Hindlimb muscle (tissue), 1 donor: ENCODE measurements around the gene ATOH1. TPM values are rescaled to one million over a fixed set of nuclear protein-coding genes. Genes with fewer than 3 reads are reported as not detected.

ENCODE experiments used
- DNase-seq: peaks from one replicate; pipeline ENCODE4 v3.0.0-alpha.2; 2013
- polyA plus RNA-seq: library from polyadenylated mRNA; unstranded; fragments of 120-200 nt; gene quantifications from one replicate; pipeline ENCODE4 v1.2.1, GENCODE V29; 2013; ENCODE audit not compliant: insufficient read length

ATOH1 gene
- polyA plus RNA-seq, 1 donor: not detected

DNA sequence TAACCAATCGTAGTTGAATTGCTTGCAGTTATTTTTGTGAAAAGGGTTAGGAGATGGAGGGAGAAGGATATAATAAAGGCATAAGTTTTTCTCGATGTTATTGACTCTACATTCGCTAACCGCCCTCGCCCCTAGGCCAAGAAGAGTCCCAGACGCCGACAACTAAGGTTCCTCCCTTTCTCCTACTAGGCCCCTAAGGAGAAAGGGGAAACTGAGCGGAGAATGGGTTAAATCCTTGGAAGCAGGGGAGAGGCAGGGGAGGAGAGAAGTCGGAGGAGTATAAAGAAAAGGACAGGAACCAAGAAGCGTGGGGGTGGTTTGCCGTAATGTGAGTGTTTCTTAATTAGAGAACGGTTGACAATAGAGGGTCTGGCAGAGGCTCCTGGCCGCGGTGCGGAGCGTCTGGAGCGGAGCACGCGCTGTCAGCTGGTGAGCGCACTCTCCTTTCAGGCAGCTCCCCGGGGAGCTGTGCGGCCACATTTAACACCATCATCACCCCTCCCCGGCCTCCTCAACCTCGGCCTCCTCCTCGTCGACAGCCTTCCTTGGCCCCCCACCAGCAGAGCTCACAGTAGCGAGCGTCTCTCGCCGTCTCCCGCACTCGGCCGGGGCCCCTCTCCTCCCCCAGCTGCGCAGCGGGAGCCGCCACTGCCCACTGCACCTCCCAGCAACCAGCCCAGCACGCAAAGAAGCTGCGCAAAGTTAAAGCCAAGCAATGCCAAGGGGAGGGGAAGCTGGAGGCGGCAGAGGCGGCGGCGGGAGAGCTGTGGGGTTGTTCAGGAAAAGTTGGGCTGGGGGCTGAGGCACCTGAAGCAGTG is 5.9 kb downstream of the ATOH1 start:
- no peak for DNase-seq

DNA sequence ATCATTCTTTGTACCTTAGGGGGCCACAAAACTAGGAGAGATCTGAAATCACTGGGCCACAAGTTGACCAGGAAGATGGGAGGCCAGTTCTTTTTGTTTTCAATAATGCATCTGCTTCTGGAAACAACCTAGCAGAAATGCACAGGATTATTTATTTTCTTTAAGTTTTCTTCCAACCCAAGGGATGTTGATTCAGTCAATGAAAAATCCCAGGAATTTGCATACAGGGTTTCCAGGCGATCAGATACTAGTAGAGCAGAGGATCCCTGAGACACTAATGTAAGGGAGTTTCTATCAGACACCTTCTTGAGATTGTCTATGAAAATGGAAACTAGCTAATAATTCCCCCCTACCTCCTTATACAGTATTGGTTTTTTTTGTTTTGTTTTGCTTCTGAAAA is 7.4 kb downstream of the ATOH1 start:
- DNase-seq: no peak

- no peak for DNase-seq
These were observed 11.2 kb downstream of the ATOH1 start for GRCh38 chr4:93839704-93840103.

DNA sequence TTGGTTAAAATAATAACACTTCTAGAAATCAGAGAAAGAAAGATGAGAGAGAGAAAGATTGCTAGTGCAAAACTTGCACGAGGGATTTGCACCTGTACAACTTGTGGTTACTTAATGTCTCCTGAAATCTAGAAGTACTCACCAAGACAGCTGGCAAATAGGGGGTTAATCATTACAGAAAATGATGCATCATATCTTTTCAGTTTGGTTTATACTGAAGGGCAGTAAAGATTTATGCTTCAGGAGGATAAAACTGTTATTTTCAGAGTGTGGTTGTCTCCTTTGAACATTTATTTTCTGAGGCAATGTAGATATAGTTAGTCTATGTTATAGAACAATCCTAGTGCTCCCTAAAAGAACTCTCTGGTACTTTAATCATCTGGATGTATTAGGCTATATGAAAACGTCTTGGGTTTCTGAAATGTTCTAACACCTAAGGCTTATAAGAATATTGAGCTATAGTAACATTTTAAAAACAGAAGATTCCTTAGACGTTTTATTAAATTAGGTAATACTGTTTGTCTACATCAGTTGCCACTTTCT is 13.3 kb downstream of the ATOH1 start:
- no peak for DNase-seq

GRCh38 chr4:93842601-93843252 is 14.2 kb downstream of the ATOH1 start:
- DNase-seq: no peak

DNA sequence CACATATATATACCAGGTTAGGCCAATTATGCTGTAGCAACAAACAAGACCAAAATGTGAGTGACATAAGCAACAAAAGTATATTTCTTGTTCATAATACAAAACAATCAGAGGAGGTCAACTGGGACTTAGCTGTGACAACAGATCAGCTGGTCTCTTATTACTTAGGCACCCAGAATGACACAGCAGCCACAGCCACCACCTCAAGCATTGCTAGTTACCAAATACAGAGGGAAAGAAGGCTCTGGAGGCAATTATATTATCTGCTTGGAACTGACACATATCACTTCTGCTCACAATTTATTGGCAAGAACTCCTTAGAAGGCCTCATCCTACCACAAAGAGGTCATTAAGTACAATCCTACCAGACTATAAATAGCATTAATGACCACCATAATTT is 15.2 kb downstream of the ATOH1 start:
- no peak for DNase-seq

- DNase-seq: no peak
These were observed 24.1 kb downstream of the ATOH1 start for GRCh38 chr4:93852680-93853079.

DNA sequence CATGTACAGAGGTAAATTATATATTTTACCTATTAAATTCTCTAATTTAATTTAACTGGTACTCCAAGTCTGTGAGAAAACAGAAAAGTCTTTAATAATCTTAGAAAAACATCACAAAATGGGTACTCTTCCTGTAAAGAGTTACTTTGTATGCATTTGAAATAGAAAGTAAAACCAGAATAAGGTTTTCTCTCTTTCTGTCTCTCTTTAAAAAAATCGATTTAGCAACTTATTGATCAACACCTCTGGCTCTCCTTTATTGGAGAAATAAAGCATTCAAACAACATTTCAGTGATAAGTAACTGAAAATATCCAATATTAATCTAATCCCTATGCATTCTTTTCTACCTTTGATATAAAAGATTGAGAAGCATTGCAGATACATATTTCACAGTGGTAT is 27.4 kb downstream of the ATOH1 start:
- DNase-seq: no peak

GRCh38 chr4:93865650-93866049 is 37.1 kb downstream of the ATOH1 start:
- no peak for DNase-seq

- no peak for DNase-seq
These were observed 39.0 kb downstream of the ATOH1 start for GRCh38 chr4:93867416-93868001.

DNA sequence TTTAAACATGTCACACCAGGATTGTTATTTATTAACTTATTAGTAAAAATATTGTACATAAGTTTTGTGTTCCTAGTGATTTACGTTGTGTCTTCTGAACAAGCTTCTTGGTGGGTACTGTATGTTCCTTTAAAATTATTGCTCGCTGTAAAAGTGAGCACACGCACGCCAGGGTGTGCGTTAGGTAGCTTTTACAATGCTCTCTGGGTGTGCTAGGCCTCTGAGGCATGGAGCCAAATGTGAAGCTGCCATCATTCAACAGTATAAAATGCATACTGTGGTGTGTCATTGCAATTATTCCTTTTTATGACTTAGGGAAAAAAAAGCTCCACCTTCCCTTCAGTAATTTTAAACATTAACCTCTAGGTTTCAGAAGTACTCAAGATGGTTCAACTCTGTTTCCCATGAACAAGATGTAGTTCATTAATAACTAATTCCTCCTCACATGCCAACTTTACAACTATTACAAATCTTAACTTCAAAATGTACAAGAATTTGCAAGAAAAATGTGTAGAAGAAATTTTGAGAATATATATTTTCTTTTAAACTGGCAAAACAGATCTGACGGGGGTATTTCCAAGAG is 42.4 kb downstream of the ATOH1 start:
- no peak for DNase-seq

DNA sequence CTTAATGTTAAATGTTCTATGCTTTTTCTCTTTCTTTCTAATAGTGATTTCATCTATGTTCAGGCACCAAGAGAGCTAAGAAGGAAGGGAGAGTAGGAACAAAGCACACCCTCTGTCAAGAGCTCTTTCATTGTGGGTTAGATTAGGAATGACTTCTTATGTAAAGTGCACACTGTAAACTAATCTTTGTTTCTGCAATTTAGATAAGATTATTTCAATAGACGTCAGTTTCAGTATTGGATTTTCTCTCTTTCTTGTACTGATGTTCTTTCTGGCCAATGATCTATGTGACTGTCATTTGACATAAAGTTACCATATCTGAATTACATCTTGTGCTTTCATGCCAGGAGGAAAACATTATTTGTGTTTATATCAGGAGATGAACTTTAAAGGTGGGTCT is 48.2 kb downstream of the ATOH1 start:
- no peak for DNase-seq

DNA sequence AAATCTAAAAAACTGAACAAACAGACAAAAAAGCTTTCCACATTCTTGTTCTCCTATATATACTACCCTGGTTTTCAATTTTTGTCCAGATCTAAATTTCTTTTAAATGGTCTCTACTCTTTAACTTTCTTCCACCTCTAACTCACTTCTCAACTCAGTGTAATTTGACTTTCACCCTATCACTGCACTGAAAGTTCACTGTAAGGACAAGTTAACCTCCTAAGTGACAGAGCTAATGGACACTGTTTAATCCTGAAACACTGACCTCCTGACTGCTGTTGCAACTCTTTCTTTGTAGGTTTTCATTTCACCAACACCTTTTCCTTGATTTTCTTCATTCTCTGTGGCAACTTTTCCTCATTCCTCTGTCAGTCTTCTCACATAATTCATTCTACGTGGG is 50.0 kb downstream of the ATOH1 start:
- DNase-seq: no peak

GRCh38 chr4:93879919-93880318 is 51.4 kb downstream of the ATOH1 start:
- no peak for DNase-seq
